SK-N-SH (cell line): ENCODE results near the gene TSR2. TPM values are rescaled to one million over a fixed set of nuclear protein-coding genes. Genes with fewer than 3 reads are reported as not detected.

ENCODE experiments used
- CTCF ChIA-PET: fragments of 300-600, 350-600 bp; formaldehyde crosslinking; extraction: SDS; loops from one replicate; lab custom pipeline; 2021; lab: Yijun Ruan, JAX
- POLR2A ChIA-PET: fragments of 350-600 bp; sonication (Branson Sonifier 250); formaldehyde crosslinking; extraction: SDS; loops from one replicate; lab custom pipeline; 2020; ENCODE audit warnings: antibody characterized with exemption, inconsistent platforms; lab: Yijun Ruan, JAX
- DNase-seq: peaks from one replicate; pipeline ENCODE4 v3.0.0; 2012
- H2AFZ ChIP-seq: fragments of 200-600 bp; sonication (generic); 2 replicates; pipeline ENCODE4 v1.8.1; 2016; ENCODE audit warnings: antibody characterized with exemption, mild to moderate bottlenecking, low read depth
- H3F3A ChIP-seq: fragments of 200-600 bp; sonication (generic); replicated peaks from 2 replicates; pipeline ENCODE3; 2016; ENCODE audit warnings: antibody characterized with exemption, mild to moderate bottlenecking; ENCODE audit not compliant: insufficient read depth
- H3K27ac ChIP-seq, 2 experiments: fragments of 200-500 bp in 1 of 2; fragments of 200-600 bp in 1 of 2; sonication (Bioruptor generic) in 1 of 2; sonication (generic), shearing (Covaris generic) in 1 of 2; 2 replicates each; pipeline versions ENCODE4 v1.5.1 to v1.6.1; 2014 to 2016; ENCODE audit warnings: low read depth in 2 of 2, inconsistent platforms in 1 of 2, low read length in 1 of 2, mild to moderate bottlenecking in 1 of 2, mixed read lengths in 1 of 2
- H3K27me3 ChIP-seq: fragments of 200-600 bp; sonication (generic), shearing (Covaris generic); 2 replicates; pipeline ENCODE4 v1.6.1; 2016; ENCODE audit warnings: mixed run types; ENCODE audit not compliant: insufficient read depth
- H3K36me3 ChIP-seq, 2 experiments: fragments of 200-500 bp in 1 of 2; fragments of 200-600 bp in 1 of 2; sonication (Bioruptor generic) in 1 of 2; sonication (generic) in 1 of 2; replicated peaks in 1 of 2; 2 replicates each; pipeline versions ENCODE3 to v1.5.1; 2014 to 2016; ENCODE audit warnings: low read length in 1 of 2, mild to moderate bottlenecking in 1 of 2; ENCODE audit not compliant: insufficient read depth in 2 of 2, control insufficient read depth in 1 of 2
- H3K4me1 ChIP-seq, 2 experiments: fragments of 200-500 bp in 1 of 2; fragments of 200-600 bp in 1 of 2; sonication (Bioruptor generic) in 1 of 2; sonication (generic), shearing (Covaris generic) in 1 of 2; 2 replicates each; pipeline versions ENCODE4 v1.5.1 to v1.6.1; 2014 to 2016; ENCODE audit warnings: low read depth in 1 of 2, low read length in 1 of 2, mixed run types in 1 of 2; ENCODE audit not compliant: insufficient read depth in 2 of 2, control insufficient read depth in 1 of 2
- H3K4me2 ChIP-seq: fragments of 200-600 bp; sonication (generic), shearing (Covaris generic); 2 replicates; pipeline ENCODE4 v1.6.1; 2017; ENCODE audit warnings: mixed run types
- H3K4me3 ChIP-seq, 2 experiments: fragments of 200-500 bp in 1 of 2; fragments of 200-600 bp in 1 of 2; sonication (Bioruptor generic) in 1 of 2; sonication (generic), shearing (Covaris generic) in 1 of 2; 2 replicates each; pipeline versions ENCODE4 v1.5.1 to v1.8.1; 2014 to 2016; ENCODE audit warnings: low read depth in 2 of 2, inconsistent platforms in 1 of 2, low read length in 1 of 2, mild to moderate bottlenecking in 1 of 2, mixed read lengths in 1 of 2, moderate library complexity in 1 of 2
- H3K79me2 ChIP-seq: fragments of 200-600 bp; sonication (generic); 2 replicates; pipeline ENCODE4 v1.8.1; 2017; ENCODE audit warnings: mild to moderate bottlenecking; ENCODE audit not compliant: insufficient read depth
- H3K9ac ChIP-seq: fragments of 200-600 bp; sonication (generic); 2 replicates; pipeline ENCODE4 v1.6.1; 2017; ENCODE audit warnings: mixed run types
- H3K9me2 ChIP-seq: fragments of 200-600 bp; sonication (generic); 2 replicates; pipeline ENCODE4 v1.6.1; 2017; ENCODE audit warnings: mixed run types
- H3K9me3 ChIP-seq: fragments of 200-600 bp; sonication (generic); 2 replicates; pipeline ENCODE4 v1.6.1; 2017; ENCODE audit warnings: mixed run types, mild to moderate bottlenecking, moderate library complexity
- H4K20me1 ChIP-seq: fragments of 200-600 bp; sonication (generic); 2 replicates; pipeline ENCODE4 v1.6.1; 2017; ENCODE audit warnings: mild to moderate bottlenecking, mixed run types; ENCODE audit not compliant: insufficient read depth
- CTCF ChIP-seq: fragments of 200-600 bp; sonication (generic); IDR thresholded peaks from 2 replicates; pipeline ENCODE4 v1.6.1; 2017; ENCODE audit warnings: antibody characterized with exemption, mild to moderate bottlenecking, moderate library complexity
- ELF1 ChIP-seq: IDR thresholded peaks from 2 replicates; pipeline ENCODE4 v1.4.0; 2012
- FOSL2 ChIP-seq: IDR thresholded peaks from 2 replicates; pipeline ENCODE4 v1.4.0; 2012; ENCODE audit warnings: low read depth, mild to moderate bottlenecking, moderate library complexity, borderline replicate concordance
- FOXJ3 ChIP-seq: sonication (generic); formaldehyde crosslinking; IDR thresholded peaks from 2 replicates; pipeline ENCODE4 v1.5.1; 2020; ENCODE audit warnings: mild to moderate bottlenecking, missing genetic modification reagents
- FOXM1 ChIP-seq: IDR thresholded peaks from 2 replicates; pipeline ENCODE4 v1.4.0; 2012; ENCODE audit warnings: low read depth, mild to moderate bottlenecking
- GABPA ChIP-seq: IDR thresholded peaks from 2 replicates; pipeline ENCODE4 v1.4.0; 2012; ENCODE audit warnings: low read depth, mild to moderate bottlenecking
- GATA2 ChIP-seq: sonication (generic); formaldehyde crosslinking; IDR thresholded peaks from 2 replicates; pipeline ENCODE4 v1.5.0; 2020; ENCODE audit warnings: mild to moderate bottlenecking, missing genetic modification reagents
- IRF3 ChIP-seq: fragments of 150-350 bp; IDR thresholded peaks from 2 replicates; pipeline ENCODE4 v1.6.1; 2016; ENCODE audit warnings: mild to moderate bottlenecking, low read depth, low read length
- MAX ChIP-seq: IDR thresholded peaks from 2 replicates; pipeline ENCODE4 v1.4.0; 2012; ENCODE audit warnings: low read depth
- NFIC ChIP-seq: IDR thresholded peaks from 2 replicates; pipeline ENCODE4 v1.4.0; 2012; ENCODE audit warnings: borderline replicate concordance
- RAD21 ChIP-seq: IDR thresholded peaks from 2 replicates; pipeline ENCODE4 v1.6.1; 2012; ENCODE audit warnings: mild to moderate bottlenecking, low read length
- RCOR1 ChIP-seq: fragments of 150-350 bp; IDR thresholded peaks from 2 replicates; pipeline ENCODE4 v1.6.1; 2017; ENCODE audit warnings: antibody characterized with exemption, low read length
- SIN3A ChIP-seq: IDR thresholded peaks from 2 replicates; pipeline ENCODE4 v1.6.1; 2012; ENCODE audit warnings: low read depth, mild to moderate bottlenecking, low read length, moderate library complexity, borderline replicate concordance
- SMC3 ChIP-seq: IDR thresholded peaks from 2 replicates; pipeline ENCODE4 v1.6.1; 2012; ENCODE audit warnings: low read depth, low read length, improper control_type of control experiment
- WGBS: methylation state at CpG from one replicate; pipeline ENCODE4 v1.1.6; 2017; ENCODE audit warnings: low lambda C conversion rate; 5-methylcytosine and 5-hydroxymethylcytosine counted together
- polyA plus RNA-seq, 3 experiments: library from polyadenylated mRNA; depleted of rRNA; stranded (reverse); fragments of >200 nt; gene quantifications; 2 replicates each; pipeline ENCODE4 v1.2.3, GENCODE V29; 2012
- TF ChIP-seq, protein P1 (sequence below): IDR thresholded peaks from 2 replicates; pipeline ENCODE4 v1.4.0; 2012; ENCODE audit warnings: low read depth, borderline replicate concordance

TSR2 gene
- polyA plus RNA-seq, 1 of the 3 experiments (the other 2 are of a cell fraction), result 32.8 TPM

DNA sequence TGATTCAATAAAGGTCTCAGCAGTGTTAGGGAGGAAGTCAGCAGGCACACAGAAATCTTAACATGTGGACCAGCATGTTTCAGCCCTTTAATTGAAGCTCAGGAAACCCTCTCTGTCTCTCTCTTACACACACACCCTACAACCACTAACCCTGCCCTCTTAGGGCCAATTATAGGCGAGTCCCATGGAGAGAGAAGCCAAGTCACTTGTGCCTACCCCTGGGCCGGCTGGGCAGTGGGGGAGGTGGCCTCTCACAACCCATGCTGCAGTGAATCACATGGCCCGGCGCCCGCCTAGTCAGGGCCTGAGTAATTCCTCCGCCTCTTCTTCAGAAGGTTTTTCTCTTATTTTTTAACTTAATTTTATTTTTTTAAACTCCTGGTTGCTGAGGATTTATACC lies 52.1 kb downstream of the TSR2 start:
- H3K9ac ChIP-seq, result no peak overlapping the region; the same call in 1 of the 2 replicates
- ChIA-PET POLR2A (interaction anchor here (0.5 kb wide), 1 partner anchor 664 kb away, joined by 4 read pairs; no protein-coding TSS in a partner anchor), CTCF (interaction anchor here (1.7 kb wide), 1 partner anchor 52 kb away, joined by 4 read pairs; the partner anchor contains the start of gene TSR2)
- peak overlapping the region; percentile 55 for H3K4me2 ChIP-seq
- H3K9me3 ChIP-seq, result no peaks in the 10 kb centered on the region
- peak overlapping the region; percentile 27; the same call in 1 of the 2 replicates for H2AFZ ChIP-seq
- H3K4me3 ChIP-seq, result peak overlapping the region in 1 of 2 experiments; percentile 26; a peak in 1 of 4 replicates
- no peak for DNase-seq
- TF ChIP-seq CTCF (no peak), FOXM1 (no peak), MAX (peak; percentile 83), NFIC (peak; percentile 50; the same call in 1 of the 2 replicates), SIN3A (no peak), SMC3 (no peak), RAD21 (no peak), ELF1 (no peak), FOXJ3 (CRISPR knock-in tag) (no peak), FOSL2 (no peak; the same call in 1 of the 2 replicates), GATA2 (no peak), RCOR1 (no peak), IRF3 (no peak), GABPA (no peak)
- TF ChIP-seq, protein P1, sequence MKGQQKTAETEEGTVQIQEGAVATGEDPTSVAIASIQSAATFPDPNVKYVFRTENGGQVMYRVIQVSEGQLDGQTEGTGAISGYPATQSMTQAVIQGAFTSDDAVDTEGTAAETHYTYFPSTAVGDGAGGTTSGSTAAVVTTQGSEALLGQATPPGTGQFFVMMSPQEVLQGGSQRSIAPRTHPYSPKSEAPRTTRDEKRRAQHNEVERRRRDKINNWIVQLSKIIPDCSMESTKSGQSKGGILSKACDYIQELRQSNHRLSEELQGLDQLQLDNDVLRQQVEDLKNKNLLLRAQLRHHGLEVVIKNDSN, result peak; percentile 39; the same call in 1 of the 2 replicates
- TF ChIP-seq, all 33 proteins: peak for 3
- H3K9me2 ChIP-seq, result no peaks in the 10 kb centered on the region
- no peaks in the 10 kb centered on the region for H4K20me1 ChIP-seq
- peaks cover 4% of the 10 kb centered on the region; the same call in 1 of the 2 replicates for H3K27me3 ChIP-seq
- no peaks in the 10 kb centered on the region for H3K36me3 ChIP-seq
- H3K27ac ChIP-seq, result peak overlapping the region in 1 of 2 experiments; percentile 54; a peak in 2 of 4 replicates
- H3K4me1 ChIP-seq, result peaks cover 0 to 10% of the 10 kb centered on the region in 2 experiments; a peak in 1 of 4 replicates
- peaks cover 69% of the 10 kb centered on the region for H3K79me2 ChIP-seq
- 4% methylated on average over 6 of the region's 6 CpGs for WGBS
- H3F3A ChIP-seq, result peaks cover 7% of the 10 kb centered on the region
